KMS-11 (cell line): ENCODE measurements around the gene DENND6A.
"Not testable (repeated sequence)": the region's sequence is repeated elsewhere in the genome, so short reads cannot be mapped to it uniquely, and the experiment has no call there.

ENCODE experiments used
- H2AFZ ChIP-seq: fragments of 200-600 bp; sonication (generic); 2 replicates; pipeline ENCODE4 v1.6.1; 2016; ENCODE audit warnings: antibody characterized with exemption, mixed run types, low read depth
- H3K27ac ChIP-seq: fragments of 200-600 bp; sonication (generic); 2 replicates; pipeline ENCODE4 v1.6.1; 2016; ENCODE audit warnings: mild to moderate bottlenecking, mixed run types
- H3K27me3 ChIP-seq: fragments of 200-600 bp; sonication (generic); 2 replicates; pipeline ENCODE4 v1.6.1; 2017; ENCODE audit warnings: mild to moderate bottlenecking, low read depth, mixed run types, moderate library complexity; ENCODE audit not compliant: insufficient read depth
- H3K36me3 ChIP-seq: fragments of 200-600 bp; sonication (generic); 2 replicates; pipeline ENCODE4 v1.6.1; 2017; ENCODE audit warnings: mild to moderate bottlenecking, mixed run types; ENCODE audit not compliant: insufficient read depth
- H3K4me1 ChIP-seq: fragments of 200-600 bp; sonication (generic); 2 replicates; pipeline ENCODE4 v1.6.1; 2016; ENCODE audit warnings: mild to moderate bottlenecking, low read depth, mixed run types; ENCODE audit not compliant: poor library complexity, severe bottlenecking
- H3K4me2 ChIP-seq: fragments of 200-600 bp; sonication (generic); 2 replicates; pipeline ENCODE4 v1.7.0; 2016; ENCODE audit warnings: mild to moderate bottlenecking, mixed run types
- H3K4me3 ChIP-seq: fragments of 200-600 bp; sonication (generic); IDR thresholded peaks from 2 replicates; pipeline ENCODE4 v1.6.1; 2017; ENCODE audit warnings: low read depth, low read length, mixed read lengths; ENCODE audit not compliant: insufficient read depth
- H3K79me2 ChIP-seq: fragments of 200-600 bp; sonication (generic); 2 replicates; pipeline ENCODE4 v1.6.1; 2016; ENCODE audit warnings: low read depth, mixed run types; ENCODE audit not compliant: insufficient read depth
- H3K9ac ChIP-seq: fragments of 200-600 bp; sonication (generic); 2 replicates; pipeline ENCODE4 v1.6.1; 2016; ENCODE audit warnings: mild to moderate bottlenecking, mixed run types
- H4K20me1 ChIP-seq: fragments of 200-600 bp; sonication (generic); 2 replicates; pipeline ENCODE4 v1.6.1; 2016; ENCODE audit warnings: mild to moderate bottlenecking, mixed run types; ENCODE audit not compliant: insufficient read depth
- TF ChIP-seq, protein P1 (sequence below): fragments of 200-600 bp; sonication (generic); conservative IDR thresholded peaks from 2 replicates; pipeline ENCODE4 v1.6.1; 2017; ENCODE audit warnings: low read depth, mild to moderate bottlenecking, antibody characterized with exemption, low read length, moderate library complexity, mixed read lengths

DENND6A gene

DNA sequence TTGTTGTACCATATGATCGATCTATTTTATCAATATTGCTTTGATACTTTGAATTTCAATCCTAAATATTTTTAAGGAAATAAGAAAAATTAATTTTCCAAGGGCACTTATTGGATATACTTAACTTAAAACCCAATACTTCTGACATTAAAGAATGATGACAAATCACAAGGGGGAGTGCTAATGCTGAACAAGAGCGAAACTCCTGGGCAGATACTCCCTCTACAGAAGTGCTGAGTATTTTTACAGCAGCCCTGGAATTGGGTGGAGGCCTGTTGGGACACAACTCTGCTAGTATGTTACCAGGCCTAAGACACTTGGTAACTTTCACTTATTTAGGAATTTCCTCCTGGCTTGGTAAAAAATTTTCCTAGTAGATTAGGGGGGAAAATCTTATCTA lies 46.2 kb downstream of the DENND6A start:
- no peak overlapping the region for H2AFZ ChIP-seq
- no peaks in the 10 kb centered on the region for H3K79me2 ChIP-seq
- H3K9ac ChIP-seq: no peak overlapping the region
- H3K36me3 ChIP-seq: no peaks in the 10 kb centered on the region
- H3K4me2 ChIP-seq: no peak overlapping the region
- no peaks in the 10 kb centered on the region for H3K4me1 ChIP-seq
- TF ChIP-seq, protein P1, sequence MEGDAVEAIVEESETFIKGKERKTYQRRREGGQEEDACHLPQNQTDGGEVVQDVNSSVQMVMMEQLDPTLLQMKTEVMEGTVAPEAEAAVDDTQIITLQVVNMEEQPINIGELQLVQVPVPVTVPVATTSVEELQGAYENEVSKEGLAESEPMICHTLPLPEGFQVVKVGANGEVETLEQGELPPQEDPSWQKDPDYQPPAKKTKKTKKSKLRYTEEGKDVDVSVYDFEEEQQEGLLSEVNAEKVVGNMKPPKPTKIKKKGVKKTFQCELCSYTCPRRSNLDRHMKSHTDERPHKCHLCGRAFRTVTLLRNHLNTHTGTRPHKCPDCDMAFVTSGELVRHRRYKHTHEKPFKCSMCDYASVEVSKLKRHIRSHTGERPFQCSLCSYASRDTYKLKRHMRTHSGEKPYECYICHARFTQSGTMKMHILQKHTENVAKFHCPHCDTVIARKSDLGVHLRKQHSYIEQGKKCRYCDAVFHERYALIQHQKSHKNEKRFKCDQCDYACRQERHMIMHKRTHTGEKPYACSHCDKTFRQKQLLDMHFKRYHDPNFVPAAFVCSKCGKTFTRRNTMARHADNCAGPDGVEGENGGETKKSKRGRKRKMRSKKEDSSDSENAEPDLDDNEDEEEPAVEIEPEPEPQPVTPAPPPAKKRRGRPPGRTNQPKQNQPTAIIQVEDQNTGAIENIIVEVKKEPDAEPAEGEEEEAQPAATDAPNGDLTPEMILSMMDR: no peak
- H3K4me3 ChIP-seq: no peak overlapping the region
- no peaks in the 10 kb centered on the region for H3K27me3 ChIP-seq
- H3K27ac ChIP-seq: no peak overlapping the region
- no peaks in the 10 kb centered on the region for H4K20me1 ChIP-seq

DNA sequence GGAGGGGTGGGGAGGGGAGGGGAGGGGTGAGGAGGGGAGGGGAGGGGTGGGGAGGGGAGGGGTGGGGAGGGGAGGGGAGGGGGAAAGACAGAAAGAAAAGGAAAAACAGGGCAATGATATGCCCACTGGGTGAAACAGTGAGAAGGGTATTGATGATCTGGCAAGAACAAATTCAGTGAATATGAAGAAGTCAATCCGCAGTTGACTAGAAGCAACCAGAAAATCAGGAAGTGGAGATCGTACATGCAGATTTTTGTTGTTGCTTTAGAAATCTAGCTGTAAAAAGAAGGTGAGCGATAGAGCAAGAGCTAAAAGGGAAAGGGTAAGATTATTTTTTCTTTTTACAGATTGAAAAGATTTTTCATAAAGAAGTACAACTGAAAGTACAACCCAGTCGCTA lies 48.1 kb downstream of the DENND6A start:
- TF ChIP-seq, protein P1: no peak
- no peaks in the 10 kb centered on the region for H4K20me1 ChIP-seq
- H3K27ac ChIP-seq: no peak overlapping the region
- H3K4me1 ChIP-seq: no peaks in the 10 kb centered on the region
- no peak overlapping the region for H3K4me3 ChIP-seq
- no peaks in the 10 kb centered on the region for H3K36me3 ChIP-seq
- no peak overlapping the region for H3K9ac ChIP-seq
- H3K79me2 ChIP-seq: no peaks in the 10 kb centered on the region
- H3K4me2 ChIP-seq: no peak overlapping the region
- H3K27me3 ChIP-seq: no peaks in the 10 kb centered on the region
- no peak overlapping the region for H2AFZ ChIP-seq

DNA sequence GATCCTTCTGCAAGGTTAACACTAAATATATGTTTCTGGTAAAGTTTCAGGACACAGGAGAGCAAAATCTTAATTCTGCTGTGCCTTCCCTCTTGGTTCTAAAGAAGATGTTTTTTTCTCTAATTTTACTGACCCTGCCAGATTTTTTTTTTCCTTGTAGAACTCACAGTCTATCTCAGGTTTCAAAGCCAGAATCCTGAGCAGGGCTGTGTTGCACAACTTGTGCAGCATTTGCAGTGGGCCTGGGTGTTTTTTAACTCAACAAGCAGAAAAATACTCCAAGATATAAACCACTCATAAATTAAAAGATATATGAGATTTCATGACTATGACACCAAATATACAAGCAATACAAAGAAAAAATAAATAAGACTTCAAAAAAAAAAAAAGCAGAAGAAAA lies 55.5 kb downstream of the DENND6A start:
- no peaks in the 10 kb centered on the region for H3K27me3 ChIP-seq
- no peaks in the 10 kb centered on the region for H4K20me1 ChIP-seq
- no peaks in the 10 kb centered on the region for H3K4me1 ChIP-seq
- H3K79me2 ChIP-seq: no peaks in the 10 kb centered on the region
- H3K4me2 ChIP-seq: no peak overlapping the region
- TF ChIP-seq, protein P1: no peak
- H3K27ac ChIP-seq: no peak overlapping the region
- no peak overlapping the region for H2AFZ ChIP-seq
- no peaks in the 10 kb centered on the region for H3K36me3 ChIP-seq
- H3K4me3 ChIP-seq: no peak overlapping the region
- H3K9ac ChIP-seq: no peak overlapping the region

DNA sequence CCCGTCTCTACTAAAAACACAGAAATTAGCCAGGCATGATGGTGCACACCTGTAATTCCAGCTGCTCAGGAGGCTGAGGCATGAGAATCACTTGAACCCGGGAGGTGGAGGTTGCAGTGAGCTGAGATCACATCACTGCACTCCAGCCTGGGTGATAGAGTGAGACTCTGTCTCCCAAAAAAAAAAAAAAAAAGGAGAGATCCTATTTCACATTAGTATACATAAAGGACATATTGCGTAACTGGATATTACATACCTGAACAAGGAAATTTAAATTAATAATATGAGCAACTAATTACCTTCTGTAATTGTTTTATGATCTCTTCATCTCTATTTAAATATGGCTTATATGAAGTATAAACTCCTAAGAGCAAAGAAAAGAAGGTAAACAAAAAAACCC lies 58.6 kb downstream of the DENND6A start:
- H3K27me3 ChIP-seq, H3K36me3 ChIP-seq, H3K4me3 ChIP-seq, H3K4me2 ChIP-seq, H3K4me1 ChIP-seq, H2AFZ ChIP-seq, H4K20me1 ChIP-seq, H3K79me2 ChIP-seq, H3K9ac ChIP-seq, H3K27ac ChIP-seq: not testable (repeated sequence)

DNA sequence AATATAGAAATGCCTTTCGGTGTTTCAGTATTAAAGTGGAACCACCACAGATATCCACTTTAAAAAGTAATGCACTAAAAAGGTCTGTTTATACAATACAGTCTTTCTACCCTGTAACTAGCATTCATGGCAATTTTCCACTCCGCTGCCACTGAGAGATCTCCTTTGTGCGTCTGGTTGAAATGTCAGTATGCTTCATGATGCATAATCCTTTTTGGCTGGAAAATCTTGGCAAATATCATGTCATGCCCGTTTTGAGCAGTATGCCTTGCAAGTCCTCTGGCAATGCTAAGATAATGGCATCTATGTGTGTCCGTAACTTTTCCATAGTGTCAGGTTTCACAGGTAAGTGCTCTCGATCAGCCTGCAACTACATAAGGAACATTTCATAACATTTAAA lies 64.9 kb downstream of the DENND6A start:
- H3K27me3 ChIP-seq: no peaks in the 10 kb centered on the region
- TF ChIP-seq, protein P1: no peak
- H3K4me1 ChIP-seq: no peaks in the 10 kb centered on the region
- H3K79me2 ChIP-seq: no peaks in the 10 kb centered on the region
- no peak overlapping the region for H3K4me2 ChIP-seq
- H3K27ac ChIP-seq: no peak overlapping the region
- no peak overlapping the region for H3K9ac ChIP-seq
- no peaks in the 10 kb centered on the region for H3K36me3 ChIP-seq
- no peaks in the 10 kb centered on the region for H4K20me1 ChIP-seq
- H3K4me3 ChIP-seq: no peak overlapping the region
- H2AFZ ChIP-seq: no peak overlapping the region
